H1 (cell line): ENCODE results near the gene ELOVL2. TPM values are rescaled to one million over a fixed set of nuclear protein-coding genes. Genes with fewer than 3 reads are reported as not detected.

Experiments
- CTCF ChIA-PET: fragments of 300-600 bp; sonication (Branson Sonifier 250); formaldehyde crosslinking; loops from one replicate; lab custom pipeline; 2021; ENCODE audit not compliant: partially characterized antibody; lab: Charles Lee
- POLR2A ChIA-PET: fragments of 300-600 bp; sonication (Branson Sonifier 250); formaldehyde crosslinking; loops from one replicate; lab custom pipeline; 2021; ENCODE audit warnings: inconsistent platforms; ENCODE audit not compliant: partially characterized antibody; lab: Charles Lee
- DNase-seq, 2 experiments: peaks; one replicate each; pipeline versions ENCODE4 v3.0.0 to v3.0.0-alpha.2; 2010 to 2022; ENCODE audit warnings: low spot score in 2 of 2, low read depth in 1 of 2, mixed read lengths in 1 of 2
- FAIRE-seq: peaks from 2 replicates; lab custom pipeline; 2011; peaks lifted over from hg19 to GRCh38; lab: Jason Lieb, UNC
- H2AFZ ChIP-seq: 2 replicates; pipeline ENCODE4 v1.8.1; 2012; ENCODE audit warnings: low read length, inconsistent platforms
- H2AK5ac ChIP-seq: 2 replicates; pipeline ENCODE4 v1.6.1; 2013; ENCODE audit warnings: low read depth, low read length
- H2BK120ac ChIP-seq: replicated peaks from 2 replicates; pipeline ENCODE3; 2013; ENCODE audit warnings: low read depth, low read length, inconsistent platforms
- H2BK12ac ChIP-seq: 2 replicates; pipeline ENCODE4 v1.6.1; 2013; ENCODE audit warnings: low read depth, low read length
- H2BK15ac ChIP-seq: 2 replicates; pipeline ENCODE4 v1.6.1; 2013; ENCODE audit warnings: low read length
- H2BK20ac ChIP-seq: 2 replicates; pipeline ENCODE4 v1.6.1; 2013; ENCODE audit warnings: low read length
- H2BK5ac ChIP-seq: 2 replicates; pipeline ENCODE4 v1.6.1; 2013; ENCODE audit warnings: low read depth, low read length
- H3K14ac ChIP-seq: 2 replicates; pipeline ENCODE4 v1.6.1; 2013; ENCODE audit warnings: inconsistent platforms; ENCODE audit not compliant: insufficient read length
- H3K18ac ChIP-seq: 2 replicates; pipeline ENCODE4 v1.6.1; 2013; ENCODE audit warnings: low read length; ENCODE audit errors: extremely low read depth
- H3K23ac ChIP-seq: 2 replicates; pipeline ENCODE4 v1.6.1; 2013; ENCODE audit warnings: inconsistent platforms; ENCODE audit not compliant: insufficient read length
- H3K23me2 ChIP-seq: 2 replicates; pipeline ENCODE4 v1.6.1; 2013; ENCODE audit warnings: low read depth, low read length
- H3K27ac ChIP-seq: 2 replicates; pipeline ENCODE4 v1.6.1; 2011; ENCODE audit warnings: low read depth, low read length, inconsistent platforms
- H3K27me3 ChIP-seq, 4 experiments: replicated peaks in 1 of 4; 1 replicate in 1 of 4; 2 replicates in 3 of 4; pipeline versions ENCODE4 v1.6.1 to v1.8.1; 2011 to 2013; ENCODE audit warnings: low read length in 3 of 4, mild to moderate bottlenecking in 3 of 4, inconsistent platforms in 2 of 4, mixed read lengths in 2 of 4, moderate library complexity in 1 of 4; ENCODE audit not compliant: control insufficient read depth in 3 of 4, insufficient read depth in 3 of 4; ENCODE audit errors: extremely low read depth in 1 of 4
- H3K36me3 ChIP-seq, 4 experiments: 2 replicates each; pipeline versions ENCODE4 v1.6.1 to v1.8.1; 2011 to 2013; ENCODE audit warnings: mild to moderate bottlenecking in 4 of 4, low read length in 3 of 4, moderate library complexity in 2 of 4, control low read depth in 1 of 4, inconsistent platforms in 1 of 4; ENCODE audit not compliant: insufficient read depth in 4 of 4, control insufficient read depth in 2 of 4
- H3K4ac ChIP-seq: replicated peaks from 2 replicates; pipeline ENCODE3; 2013; ENCODE audit warnings: low read length, low read depth, mixed read lengths, inconsistent platforms; ENCODE audit not compliant: insufficient read length
- H3K4me1 ChIP-seq, 4 experiments: replicated peaks in 1 of 4; 1 replicate in 1 of 4; 2 replicates in 3 of 4; pipeline versions ENCODE4 v1.6.1 to v1.8.1; 2011 to 2013; ENCODE audit warnings: low read length in 3 of 4, inconsistent platforms in 2 of 4, mixed read lengths in 1 of 4; ENCODE audit not compliant: insufficient read depth in 4 of 4, control insufficient read depth in 3 of 4
- H3K4me2 ChIP-seq, 2 experiments: 2 replicates each; pipeline versions ENCODE4 v1.6.1 to v1.8.1; 2011 to 2013; ENCODE audit warnings: low read depth in 2 of 2, low read length in 2 of 2, control low read depth in 1 of 2, inconsistent platforms in 1 of 2, mild to moderate bottlenecking in 1 of 2; ENCODE audit not compliant: insufficient read depth in 1 of 2
- H3K4me3 ChIP-seq, 4 experiments: fragments of 200-600, 300-600 bp in 1 of 4; sonication (generic), shearing (Covaris generic), sonication (Bioruptor Twin) in 1 of 4; 2 replicates each; pipeline versions ENCODE4 v1.5.1 to v1.8.1; 2011 to 2016; ENCODE audit warnings: low read length in 4 of 4, low read depth in 3 of 4, control low read depth in 2 of 4, inconsistent platforms in 2 of 4, mild to moderate bottlenecking in 2 of 4, mixed read lengths in 1 of 4, moderate library complexity in 1 of 4; ENCODE audit not compliant: insufficient read depth in 2 of 4; ENCODE audit errors: extremely low read depth in 1 of 4
- H3K56ac ChIP-seq: replicated peaks from 2 replicates; pipeline ENCODE3; 2013; ENCODE audit warnings: low read depth, mild to moderate bottlenecking, mixed read lengths, low read length, inconsistent platforms; ENCODE audit not compliant: insufficient read length
- H3K79me1 ChIP-seq: 2 replicates; pipeline ENCODE4 v1.6.1; 2013; ENCODE audit warnings: low read depth, low read length, control low read depth
- H3K79me2 ChIP-seq, 2 experiments: 2 replicates each; pipeline versions ENCODE4 v1.6.1 to v1.8.1; 2012 to 2013; ENCODE audit warnings: low read length in 2 of 2, mild to moderate bottlenecking in 2 of 2, inconsistent platforms in 1 of 2; ENCODE audit not compliant: insufficient read depth in 2 of 2, control insufficient read depth in 1 of 2
- H3K9ac ChIP-seq, 4 experiments: replicated peaks in 1 of 4; 1 replicate in 1 of 4; 2 replicates in 3 of 4; pipeline versions ENCODE4 v1.6.1 to v1.8.1; 2011 to 2013; ENCODE audit warnings: low read depth in 3 of 4, low read length in 3 of 4, control low read depth in 2 of 4, mild to moderate bottlenecking in 2 of 4, moderate library complexity in 2 of 4, inconsistent platforms in 1 of 4; ENCODE audit errors: extremely low read depth in 1 of 4
- H3K9me3 ChIP-seq, 2 experiments: 2 replicates each; pipeline versions ENCODE4 v1.6.1 to v1.8.1; 2012 to 2013; ENCODE audit warnings: mild to moderate bottlenecking in 2 of 2, moderate library complexity in 2 of 2, control low read depth in 1 of 2, inconsistent platforms in 1 of 2, low read depth in 1 of 2, low read length in 1 of 2, mixed read lengths in 1 of 2; ENCODE audit not compliant: insufficient read depth in 2 of 2
- H4K20me1 ChIP-seq, 2 experiments: replicated peaks in 1 of 2; 2 replicates each; pipeline versions ENCODE3 to v1.8.1; 2011 to 2013; ENCODE audit warnings: inconsistent platforms in 2 of 2, low read length in 2 of 2, mild to moderate bottlenecking in 1 of 2; ENCODE audit not compliant: insufficient read depth in 2 of 2, control insufficient read depth in 1 of 2
- H4K5ac ChIP-seq: 2 replicates; pipeline ENCODE4 v1.6.1; 2013; ENCODE audit warnings: low read length, low read depth, mixed read lengths, inconsistent platforms; ENCODE audit not compliant: insufficient read length
- H4K8ac ChIP-seq: 2 replicates; pipeline ENCODE4 v1.8.0; 2013; ENCODE audit warnings: mild to moderate bottlenecking, moderate library complexity, low read length, inconsistent platforms; ENCODE audit not compliant: insufficient read depth; ENCODE audit errors: extremely low read depth
- H4K91ac ChIP-seq: replicated peaks from 2 replicates; pipeline ENCODE3; 2013; ENCODE audit warnings: low read length, mixed read lengths, inconsistent platforms; ENCODE audit not compliant: insufficient read length
- CBX5 ChIP-seq: fragments of 300-800, 300-1000 bp; sonication (generic); IDR thresholded peaks from 2 replicates; pipeline ENCODE4 v1.7.1; 2016; ENCODE audit warnings: antibody characterized with exemption, low read length, low read depth
- CBX8 ChIP-seq: fragments of 300-800, 300-1000 bp; sonication (generic); IDR thresholded peaks from 2 replicates; pipeline ENCODE4 v1.7.1; 2016; ENCODE audit warnings: low read depth, low read length, borderline replicate concordance
- CEBPB ChIP-seq: IDR thresholded peaks from 2 replicates; pipeline ENCODE4 v1.6.1; 2012; ENCODE audit warnings: low read depth, low read length
- CTBP2 ChIP-seq: IDR thresholded peaks from 2 replicates; pipeline ENCODE4 v1.7.0; 2011; ENCODE audit warnings: borderline replicate concordance, mild to moderate bottlenecking, moderate library complexity, mixed read lengths, low read length; ENCODE audit not compliant: insufficient read depth, insufficient read length
- MAFK ChIP-seq: IDR thresholded peaks from 2 replicates; pipeline ENCODE4 v1.6.1; 2012; ENCODE audit warnings: low read depth, mild to moderate bottlenecking, improper control_type of control experiment, low read length
- RAD21 ChIP-seq, 2 experiments: IDR thresholded peaks in 1 of 2; conservative IDR thresholded peaks in 1 of 2; 2 replicates each; pipeline ENCODE4 v1.6.1; 2011; ENCODE audit warnings: low read depth in 2 of 2, low read length in 2 of 2, improper control_type of control experiment in 1 of 2, inconsistent platforms in 1 of 2, mild to moderate bottlenecking in 1 of 2, moderate library complexity in 1 of 2
- RBBP5 ChIP-seq: IDR thresholded peaks from 2 replicates; pipeline ENCODE4 v1.7.1; 2012; ENCODE audit warnings: low read depth, mild to moderate bottlenecking, inconsistent platforms, low read length, moderate library complexity, borderline replicate concordance
- RNF2 ChIP-seq: fragments of 200-900, 300-1000 bp; sonication (generic); IDR thresholded peaks from 2 replicates; pipeline ENCODE4 v1.7.1; 2016; ENCODE audit warnings: borderline replicate concordance, low read depth, mild to moderate bottlenecking, antibody characterized with exemption, low read length; ENCODE audit not compliant: poor library complexity, severe bottlenecking; ENCODE audit errors: missing control alignments
- SIN3A ChIP-seq, 2 experiments: IDR thresholded peaks in 1 of 2; conservative IDR thresholded peaks in 1 of 2; 2 replicates each; pipeline ENCODE4 v1.6.1; 2011 to 2012; ENCODE audit warnings: low read length in 2 of 2, improper control_type of control experiment in 1 of 2, low read depth in 1 of 2, mild to moderate bottlenecking in 1 of 2
- SUZ12 ChIP-seq: fragments of 200-600 bp; sonication (generic); IDR thresholded peaks from 2 replicates; pipeline ENCODE4 v1.6.1; 2012; ENCODE audit warnings: mild to moderate bottlenecking, inconsistent platforms, low read length, moderate library complexity, mixed read lengths
- TEAD4 ChIP-seq: IDR thresholded peaks from 2 replicates; pipeline ENCODE4 v1.6.1; 2012; ENCODE audit warnings: low read depth, low read length, inconsistent platforms, mixed read lengths
- ZNF274 ChIP-seq: IDR thresholded peaks from 2 replicates; pipeline ENCODE4 v1.7.0; 2012; ENCODE audit warnings: low read length, borderline replicate concordance; ENCODE audit errors: extremely low read depth
- WGBS, 2 experiments: shearing (Covaris generic) in 1 of 2; methylation state at CpG; one replicate each; pipeline versions ENCODE4 v1.1.6 to v1.1.7; 2013 to 2015; ENCODE audit warnings: low lambda C conversion rate in 2 of 2, mixed read lengths in 2 of 2, inconsistent platforms in 1 of 2, low coverage in 1 of 2, missing lambda C conversion rate in 1 of 2; ENCODE audit not compliant: insufficient replicate concordance in 2 of 2, insufficient coverage in 1 of 2, insufficient read length in 1 of 2; ENCODE audit errors: extremely low coverage in 1 of 2, missing lambda C conversion rate in 1 of 2; 5-methylcytosine and 5-hydroxymethylcytosine counted together
- polyA plus RNA-seq, 7 experiments: library from polyadenylated mRNA; depleted of rRNA in 3 of 7; stranded (reverse) in 5 of 7; unstranded in 2 of 7; fragments of >200 nt in 5 of 7; fragments of 200-250 nt in 2 of 7; gene quantifications; 1 replicate in 5 of 7; 2 replicates in 1 of 7; 4 replicates in 1 of 7; pipeline versions ENCODE4 v1.2.1 to v1.2.3, GENCODE V29; 2011 to 2013; ENCODE audit warnings: missing spikeins in 2 of 7, mixed read lengths in 2 of 7
- total RNA-seq: library from RNA; stranded (reverse); fragmentation: NEBNext Ultra II Directional; extraction: Animal tissue kit (Norgen Biotek cat#: 25700); gene quantifications from 2 replicates; pipeline ENCODE4 v1.2.1, GENCODE V29; 2021

Gene ELOVL2
- total and polyA plus RNA-seq, 2 of the 8 experiments (the other 6 are each of a cell fraction or from before 2014, with no cell fraction given), result 0.42 to 0.89 TPM

GRCh38 chr6:10957414-10957886 is 86.7 kb downstream of the ELOVL2 start:
- no peak for FAIRE-seq
- Histone ChIP-seq H3K23me2 (no peaks in the 10 kb centered on the region; the same call in 1 of the 2 replicates), H3K27ac (no peak overlapping the region)

More at GRCh38 chr6:10957414-10957886, 86.7 kb downstream of the ELOVL2 start:
- Histone ChIP-seq H2BK5ac (no peak overlapping the region), H3K23ac (no peak overlapping the region), H3K4ac (no peak overlapping the region), H2BK120ac (no peak overlapping the region), H3K4me1 (0 out of 7 replicates have a peak, but pooled peaks cover 0 to 3% (median 0%) of the 10 kb centered on the region in 4 experiments), H2AK5ac (no peak overlapping the region), H3K18ac (no peak overlapping the region), H4K20me1 (no peaks in the 10 kb centered on the region), H4K8ac (no peak overlapping the region), H3K4me2 (no peak overlapping the region), H2BK20ac (no peak overlapping the region), H2BK15ac (no peak overlapping the region), H3K27me3 (peaks cover 13 to 31% (median 21%) of the 10 kb centered on the region in 4 experiments; a peak in 6 of 7 replicates), H3K4me3 (no peak overlapping the region), H3K9ac (no peak overlapping the region), H3K79me2 (no peaks in the 10 kb centered on the region), H3K56ac (no peak overlapping the region), H2BK12ac (no peak overlapping the region), H3K14ac (no peak overlapping the region), H3K36me3 (no peaks in the 10 kb centered on the region), H2AFZ (no peak overlapping the region), H3K79me1 (no peaks in the 10 kb centered on the region), H4K5ac (no peak overlapping the region), H3K9me3 (no peaks in the 10 kb centered on the region), H4K91ac (no peak overlapping the region)
- POLR2A ChIA-PET, result no interaction called here
- TF ChIP-seq RNF2, result no peak
- TF ChIP-seq RBBP5, result no peak
- TF ChIP-seq RAD21 (IDR thresholded peaks at IDR 0.05 in 1 of 2, conservative IDR thresholded peaks at IDR 0.05 in 1 of 2; ENCODE audit: low read depth in 2 of 2, low read length in 2 of 2), result no peak
- no peak for TF ChIP-seq CBX5
- TF ChIP-seq CBX8, result no peak
- no peak for TF ChIP-seq MAFK
- no peak for TF ChIP-seq SIN3A (conservative IDR thresholded peaks at IDR 0.05 in 1 of 2, IDR thresholded peaks at IDR 0.05 in 1 of 2; ENCODE audit: low read depth in 1 of 2, low read length in 2 of 2)
- no peak for TF ChIP-seq CEBPB
- TF ChIP-seq SUZ12, result no peak
- no peak for TF ChIP-seq CTBP2
- no peak for TF ChIP-seq TEAD4
- TF ChIP-seq ZNF274, result no peak
- 88% methylated on average over 6 of the region's 6 CpGs; no CpG with 5 or more reads in 1 of the 2 experiments for WGBS, 2 experiments
- CTCF ChIA-PET, result interaction anchor here (0.7 to 1.1 kb wide), 2 partner anchors 81 to 111 kb away, joined by 3 to 4 read pairs; no protein-coding TSS in a partner anchor
- DNase-seq, result no peak
